OCI-LY7 (cell line): ENCODE measurements around the gene FAU. TPM values are rescaled to one million over a fixed set of nuclear protein-coding genes. Genes with fewer than 3 reads are reported as not detected.
"Not testable (repeated sequence)": the region's sequence is repeated elsewhere in the genome, so short reads cannot be mapped to it uniquely, and the experiment has no call there.

Experiments
- BruUV-seq: library from RNA; stranded (reverse); fragments of 400-500 nt; replicated peaks from 2 replicates; lab custom pipeline; 2021; lab: Mats Ljungman, UMichigan
- CTCF ChIA-PET: fragments of 300-600 bp; sonication (Branson Sonifier 250); formaldehyde crosslinking; loops from one replicate; lab custom pipeline; 2022; ENCODE audit warnings: antibody characterized with exemption; ENCODE audit not compliant: unreplicated experiment; lab: Charles Lee
- POLR2A ChIA-PET: fragments of 300-600 bp; sonication (Branson Sonifier 250); formaldehyde crosslinking; loops from one replicate; lab custom pipeline; 2022; ENCODE audit warnings: antibody characterized with exemption; lab: Charles Lee
- DNase-seq: peaks from one replicate; pipeline ENCODE4 v3.0.0-alpha.2; 2015; ENCODE audit warnings: low spot score
- H2AFZ ChIP-seq: fragments of 200-600 bp; sonication (generic), shearing (Covaris generic); 2 replicates; pipeline ENCODE4 v1.6.1; 2014; ENCODE audit warnings: mild to moderate bottlenecking, antibody characterized with exemption, low read length, moderate library complexity
- H3K27ac ChIP-seq: fragments of 200-600 bp; sonication (generic); 2 replicates; pipeline ENCODE4 v1.5.1; 2014; ENCODE audit warnings: mixed run types, low read depth, mild to moderate bottlenecking, moderate library complexity, low read length, inconsistent platforms; ENCODE audit not compliant: poor library complexity, severe bottlenecking
- H3K36me3 ChIP-seq: fragments of 200-600 bp; sonication (generic); 2 replicates; pipeline ENCODE4 v1.6.1; 2014; ENCODE audit warnings: mild to moderate bottlenecking, antibody characterized with exemption, low read length, moderate library complexity, mixed read lengths; ENCODE audit not compliant: insufficient read depth
- H3K4me1 ChIP-seq: fragments of 200-600 bp; sonication (generic); 2 replicates; pipeline ENCODE4 v1.5.1; 2014; ENCODE audit warnings: mild to moderate bottlenecking, low read length; ENCODE audit not compliant: insufficient read depth, poor library complexity, severe bottlenecking
- H3K4me2 ChIP-seq: fragments of 200-600 bp; sonication (generic); 2 replicates; pipeline ENCODE4 v1.6.1; 2014; ENCODE audit warnings: mild to moderate bottlenecking, low read length
- H3K4me3 ChIP-seq: fragments of 200-600 bp; sonication (generic); 2 replicates; pipeline ENCODE4 v1.5.1; 2014; ENCODE audit warnings: mild to moderate bottlenecking, low read depth, low read length; ENCODE audit not compliant: poor library complexity, severe bottlenecking
- H3K79me2 ChIP-seq: fragments of 200-600 bp; sonication (generic); 2 replicates; pipeline ENCODE4 v1.6.1; 2016; ENCODE audit warnings: low read depth, mild to moderate bottlenecking, low read length, moderate library complexity, mixed read lengths; ENCODE audit not compliant: insufficient read depth
- H3K9me2 ChIP-seq: fragments of 200-600 bp; sonication (generic); 2 replicates; pipeline ENCODE4 v1.6.1; 2016; ENCODE audit warnings: mild to moderate bottlenecking, low read length, mixed read lengths; ENCODE audit not compliant: insufficient read depth
- H3K9me3 ChIP-seq: fragments of 200-600 bp; sonication (generic); 2 replicates; pipeline ENCODE4 v1.6.1; 2014; ENCODE audit warnings: mild to moderate bottlenecking, mixed run types, low read length, mixed read lengths
- H4K20me1 ChIP-seq: fragments of 200-600 bp; sonication (generic); 2 replicates; pipeline ENCODE4 v1.6.1; 2014; ENCODE audit warnings: mild to moderate bottlenecking, antibody characterized with exemption, low read length, moderate library complexity, mixed read lengths; ENCODE audit not compliant: insufficient read depth
- EZH2phosphoT487 ChIP-seq: fragments of 200-600 bp; sonication (generic); IDR thresholded peaks from 2 replicates; pipeline ENCODE4 v1.6.1; 2018; ENCODE audit warnings: low read depth, borderline replicate concordance, mild to moderate bottlenecking, mixed run types, antibody characterized with exemption, low read length, moderate library complexity, mixed read lengths
- intact Hi-C: fragments of 100-400 bp; cut with micrococcal nuclease; formaldehyde crosslinking; loops from one replicate; pipeline ENCODE4 v1.10.0; 2022; ENCODE audit not compliant: unreplicated experiment
- total RNA-seq, 2 experiments: library from RNA; depleted of rRNA in 1 of 2; stranded (reverse); fragments of >200 nt in 1 of 2; shearing (Covaris generic) in 1 of 2; gene quantifications; 2 replicates each; pipeline ENCODE4 v1.2.3, GENCODE V29; 2014 to 2022
- TF ChIP-seq, protein P1 (sequence below): fragments of 200-600 bp; sonication (generic); conservative IDR thresholded peaks from 2 replicates; pipeline ENCODE4 v1.5.1; 2014; ENCODE audit warnings: mild to moderate bottlenecking, antibody characterized with exemption, low read length, moderate library complexity, mixed read lengths

FAU gene
- total RNA-seq, 2 experiments from 2014 or later, result 1,406 to 1,573 TPM

DNA sequence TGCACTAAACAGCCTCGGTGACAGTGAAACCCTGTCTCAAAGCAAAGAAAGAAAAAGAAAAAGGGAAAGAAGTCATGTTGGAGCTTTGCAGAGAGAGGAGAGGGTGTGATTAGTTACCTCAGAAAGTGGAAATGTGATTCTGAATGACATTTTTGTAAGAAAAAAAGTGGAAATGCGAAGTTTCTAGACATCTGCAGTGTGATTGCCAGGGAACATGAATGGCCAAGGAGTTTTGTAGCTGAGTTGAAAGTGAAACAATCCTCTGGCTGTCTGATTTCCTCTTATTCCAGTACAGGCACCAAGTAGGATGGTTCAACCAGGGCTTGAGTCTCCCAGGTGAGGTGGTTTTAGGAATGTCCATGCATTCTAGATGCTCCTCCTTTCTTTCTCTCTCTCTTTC lies 30.2 kb upstream of the FAU start:
- peaks cover 5% of the 10 kb centered on the region; the same call in 1 of the 2 replicates for H3K9me3 ChIP-seq
- no peak overlapping the region for H3K4me3 ChIP-seq
- H3K79me2 ChIP-seq, result no peaks in the 10 kb centered on the region
- intact Hi-C loops, result no loop called here
- peak overlapping the region; percentile 22; the same call in 1 of the 2 replicates for H3K4me2 ChIP-seq
- CTCF ChIA-PET, result no interaction called here
- H2AFZ ChIP-seq, result peak overlapping the region; percentile 11; the same call in 1 of the 2 replicates
- no peak for DNase-seq
- no peaks in the 10 kb centered on the region for H3K36me3 ChIP-seq
- no peaks in the 10 kb centered on the region for H3K9me2 ChIP-seq
- peaks cover 15% of the 10 kb centered on the region for H3K4me1 ChIP-seq
- POLR2A ChIA-PET, result no interaction called here
- H3K27ac ChIP-seq, result no peak overlapping the region
- no peaks in the 10 kb centered on the region for H4K20me1 ChIP-seq
- TF ChIP-seq, protein P1, sequence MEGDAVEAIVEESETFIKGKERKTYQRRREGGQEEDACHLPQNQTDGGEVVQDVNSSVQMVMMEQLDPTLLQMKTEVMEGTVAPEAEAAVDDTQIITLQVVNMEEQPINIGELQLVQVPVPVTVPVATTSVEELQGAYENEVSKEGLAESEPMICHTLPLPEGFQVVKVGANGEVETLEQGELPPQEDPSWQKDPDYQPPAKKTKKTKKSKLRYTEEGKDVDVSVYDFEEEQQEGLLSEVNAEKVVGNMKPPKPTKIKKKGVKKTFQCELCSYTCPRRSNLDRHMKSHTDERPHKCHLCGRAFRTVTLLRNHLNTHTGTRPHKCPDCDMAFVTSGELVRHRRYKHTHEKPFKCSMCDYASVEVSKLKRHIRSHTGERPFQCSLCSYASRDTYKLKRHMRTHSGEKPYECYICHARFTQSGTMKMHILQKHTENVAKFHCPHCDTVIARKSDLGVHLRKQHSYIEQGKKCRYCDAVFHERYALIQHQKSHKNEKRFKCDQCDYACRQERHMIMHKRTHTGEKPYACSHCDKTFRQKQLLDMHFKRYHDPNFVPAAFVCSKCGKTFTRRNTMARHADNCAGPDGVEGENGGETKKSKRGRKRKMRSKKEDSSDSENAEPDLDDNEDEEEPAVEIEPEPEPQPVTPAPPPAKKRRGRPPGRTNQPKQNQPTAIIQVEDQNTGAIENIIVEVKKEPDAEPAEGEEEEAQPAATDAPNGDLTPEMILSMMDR, result no peak
- TF ChIP-seq EZH2phosphoT487, result no peak
- BruUV-seq, result no TSS peak

DNA sequence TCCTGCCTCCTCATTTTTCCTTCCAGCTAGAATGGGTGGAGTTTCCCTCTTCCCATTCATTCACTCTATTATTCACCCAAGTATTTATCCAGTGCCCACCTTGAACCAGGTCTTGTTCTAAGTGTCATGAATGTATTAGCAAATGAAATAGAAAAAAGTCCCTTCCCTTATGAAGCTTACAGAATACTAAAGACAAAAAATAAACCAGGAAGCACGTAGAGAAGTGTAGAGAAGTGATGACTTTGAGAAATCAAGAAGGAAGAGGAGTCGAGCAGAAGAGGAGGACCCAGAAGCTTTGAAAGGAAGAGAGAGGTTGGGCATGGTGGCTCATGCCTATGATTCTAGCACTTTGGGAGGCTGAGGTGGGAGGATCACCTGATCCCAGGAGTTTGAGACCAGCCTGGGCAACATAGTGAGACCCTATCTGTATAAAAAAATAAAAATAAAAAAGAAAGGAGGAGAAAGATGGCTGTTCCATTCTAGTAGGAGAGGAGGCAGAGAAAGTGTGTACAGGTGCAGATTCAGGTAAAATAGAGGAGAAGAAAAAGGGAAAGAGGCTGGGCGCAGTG lies 29.5 kb upstream of the FAU start:
- Histone ChIP-seq H3K9me3 (peaks cover 12% of the 10 kb centered on the region; the same call in 1 of the 2 replicates), H3K9me2 (no peaks in the 10 kb centered on the region), H3K4me1 (peaks cover 20% of the 10 kb centered on the region), H3K4me3 (no peak overlapping the region), H2AFZ (peak overlapping the region; percentile 1; the same call in 1 of the 2 replicates), H3K27ac (no peak overlapping the region), H3K79me2 (no peaks in the 10 kb centered on the region), H4K20me1 (no peaks in the 10 kb centered on the region), H3K4me2 (no peak overlapping the region), H3K36me3 (no peaks in the 10 kb centered on the region; the same call in 1 of the 2 replicates)
- CTCF ChIA-PET, result no interaction called here
- POLR2A ChIA-PET, result no interaction called here
- no TSS peak for BruUV-seq
- TF ChIP-seq, protein P1, result no peak
- no peak for TF ChIP-seq EZH2phosphoT487
- intact Hi-C loops, result no loop called here
- DNase-seq, result no peak

DNA sequence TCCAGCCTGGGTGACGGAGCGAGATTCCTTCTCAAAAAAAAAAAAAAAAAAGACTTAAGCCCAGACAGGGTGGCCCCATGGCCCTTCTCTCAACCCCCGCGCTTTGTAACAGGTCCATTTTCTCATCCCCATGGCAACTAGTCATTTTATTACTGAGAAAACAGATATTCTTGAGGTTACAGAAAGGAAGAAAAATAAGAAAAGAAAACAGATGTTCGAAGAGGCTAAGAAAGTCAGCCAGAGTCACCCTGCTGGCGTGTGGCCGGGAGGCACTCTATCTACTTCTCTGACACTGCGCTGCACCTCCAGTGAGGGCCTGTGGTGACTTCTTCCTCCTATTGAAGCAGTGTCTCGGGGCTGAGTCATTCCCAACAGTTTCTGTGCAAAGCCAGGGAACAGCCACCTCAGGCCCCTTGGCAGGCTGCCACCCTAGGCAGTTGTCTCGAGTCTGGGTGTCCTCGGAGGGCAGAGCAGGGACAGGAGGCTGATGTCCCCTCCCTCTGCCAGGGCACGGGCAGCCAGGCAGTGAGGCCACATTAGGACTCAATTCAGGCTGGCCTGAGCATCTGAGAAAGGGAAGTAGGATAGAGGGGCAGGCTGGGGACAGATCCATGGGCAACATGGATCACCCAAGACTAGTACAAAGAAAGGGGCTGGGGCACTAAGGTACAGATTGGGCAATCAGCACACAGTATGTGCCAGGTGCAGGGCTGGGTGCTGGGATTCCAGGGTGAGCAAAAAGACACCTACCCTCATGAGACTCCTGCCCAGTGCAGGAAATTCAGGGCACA lies 28.8 kb upstream of the FAU start:
- peaks cover 15% of the 10 kb centered on the region; the same call in 1 of the 2 replicates for H3K9me3 ChIP-seq
- ChIA-PET POLR2A (no interaction called here), CTCF (no interaction called here)
- BruUV-seq, result no TSS peak
- H4K20me1 ChIP-seq, result no peaks in the 10 kb centered on the region
- H3K4me3 ChIP-seq, result no peak overlapping the region
- H3K9me2 ChIP-seq, result no peaks in the 10 kb centered on the region
- H3K4me2 ChIP-seq, result no peak overlapping the region
- no peaks in the 10 kb centered on the region; the same call in 1 of the 2 replicates for H3K36me3 ChIP-seq
- DNase-seq, result no peak
- peak overlapping the region; percentile 1; the same call in 1 of the 2 replicates for H2AFZ ChIP-seq
- TF ChIP-seq, protein P1, result no peak
- no peak for TF ChIP-seq EZH2phosphoT487
- H3K27ac ChIP-seq, result no peak overlapping the region
- H3K79me2 ChIP-seq, result no peaks in the 10 kb centered on the region
- H3K4me1 ChIP-seq, result peaks cover 27% of the 10 kb centered on the region
- intact Hi-C loops, result no loop called here

DNA sequence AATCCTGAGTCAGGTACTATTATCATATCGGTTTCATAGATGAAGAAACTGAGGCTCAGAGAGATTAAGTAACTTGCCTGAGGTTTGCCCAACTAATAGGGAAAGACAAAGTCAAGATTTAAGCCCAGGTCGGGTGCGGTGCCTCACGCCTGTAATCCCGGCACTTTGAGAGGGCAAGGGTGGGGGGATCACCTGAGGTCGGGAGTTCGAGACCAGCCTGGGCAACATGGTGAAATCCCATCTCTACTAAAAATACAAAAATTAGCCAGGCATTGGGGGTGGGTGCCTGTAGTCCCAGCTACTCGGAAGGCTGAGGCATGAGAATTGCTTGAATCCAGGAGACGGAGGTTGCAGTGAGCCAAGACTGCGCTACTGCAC lies 28.2 kb upstream of the FAU start:
- H3K9me2 ChIP-seq, intact Hi-C loops, H3K79me2 ChIP-seq, H3K4me3 ChIP-seq, H3K27ac ChIP-seq, H3K36me3 ChIP-seq, H4K20me1 ChIP-seq, BruUV-seq, DNase-seq, CTCF ChIA-PET, H3K4me2 ChIP-seq, POLR2A ChIA-PET, H2AFZ ChIP-seq: not testable (repeated sequence)
- Histone ChIP-seq H3K4me1 (peaks cover 29% of the 10 kb centered on the region), H3K9me3 (peaks cover 15% of the 10 kb centered on the region; the same call in 1 of the 2 replicates)
